ENCODE results near the gene NINJ2.

Gene NINJ2

GRCh38 chr12:627285-627684 lies 36.0 kb downstream of the NINJ2 start:
- intact Hi-C loops (cut with DNase I), result no loop called here
- DNase-seq, result no peak

DNA sequence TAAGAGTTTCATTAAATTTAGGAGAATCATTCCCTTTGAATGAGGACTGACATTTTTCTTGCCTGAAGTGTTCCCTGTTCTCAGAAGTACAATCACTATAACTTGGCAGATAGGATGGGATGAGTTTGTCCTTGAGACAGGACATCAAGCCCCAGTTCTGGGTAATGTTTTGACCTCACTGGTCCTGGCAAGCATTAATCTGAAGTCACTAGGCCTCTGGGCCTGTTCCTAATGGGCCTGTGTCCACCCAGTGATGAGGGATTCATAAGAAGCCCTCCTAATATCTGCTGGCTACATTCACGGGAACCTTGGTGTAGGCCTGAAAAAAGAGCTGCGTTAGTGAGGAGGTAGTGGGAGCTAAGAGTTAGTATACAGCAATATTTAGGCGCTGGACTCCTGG lies 37.2 kb downstream of the NINJ2 start:
- intact Hi-C loops (cut with DNase I), result no loop called here
- no peak for DNase-seq

GRCh38 chr12:623865-624372 lies 39.3 kb downstream of the NINJ2 start:
- no peak for DNase-seq
- intact Hi-C loops (cut with DNase I), result no loop called here

DNA sequence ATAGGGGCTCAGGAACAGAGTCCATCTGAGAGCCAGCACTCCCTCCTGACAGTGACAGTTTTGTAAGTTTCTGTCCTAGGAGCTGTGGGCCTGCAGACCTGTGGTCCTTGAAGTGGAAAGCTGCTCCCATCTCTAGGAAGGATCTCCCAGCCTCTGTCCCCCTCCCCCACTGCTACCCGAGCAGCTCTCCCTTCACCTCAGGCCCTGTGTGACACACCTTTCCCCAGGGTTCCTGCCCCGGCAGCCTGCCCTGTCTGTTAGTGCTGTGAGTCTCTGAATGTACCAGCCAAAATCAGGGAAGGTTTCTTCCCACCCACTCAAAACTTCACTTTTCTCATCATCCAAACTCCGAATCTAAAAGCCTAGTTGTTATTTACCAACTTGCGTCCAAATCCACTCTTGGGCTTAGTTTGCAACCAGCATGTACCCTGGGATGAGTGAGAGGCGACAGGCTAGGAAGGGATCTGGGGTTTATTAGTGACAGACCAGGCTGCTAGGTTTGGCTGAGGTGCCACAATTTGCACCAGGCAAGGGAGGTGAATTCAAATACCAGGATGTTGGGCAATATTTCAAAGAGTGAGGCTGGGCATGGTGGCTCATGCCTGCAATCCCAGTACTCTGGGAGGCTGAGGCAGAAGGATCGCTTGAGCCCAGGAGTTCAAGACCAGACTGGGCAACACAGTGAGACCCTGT lies 39.9 kb downstream of the NINJ2 start:
- intact Hi-C loops (cut with DNase I), result no loop called here
- DNase-seq, result no peak

GRCh38 chr12:622416-622815 lies 40.8 kb downstream of the NINJ2 start:
- DNase-seq, result no peak
- intact Hi-C loops (cut with DNase I), result no loop called here

DNA sequence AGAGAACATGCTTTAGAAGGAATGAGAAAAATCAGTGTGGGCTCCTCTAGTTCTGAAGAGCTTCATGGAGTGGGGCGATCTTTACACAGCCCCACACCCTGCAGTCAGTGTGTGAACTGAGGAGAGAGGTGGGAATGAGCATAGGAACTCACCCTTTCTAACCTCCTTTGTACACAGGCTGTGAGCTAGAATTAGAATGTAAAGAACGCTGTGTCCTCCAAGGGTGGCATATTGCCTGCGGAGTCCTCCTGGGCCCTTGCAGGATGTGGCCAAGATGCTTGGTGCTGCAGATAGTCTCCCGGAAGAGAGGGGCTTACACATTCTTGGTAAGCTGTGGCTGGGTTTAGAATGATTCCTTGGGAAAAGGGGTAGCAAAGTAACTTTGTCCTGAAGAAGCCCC lies 43.9 kb downstream of the NINJ2 start:
- no peak for DNase-seq
- intact Hi-C loops (cut with DNase I), result no loop called here

- no peak for DNase-seq
- intact Hi-C loops (cut with DNase I), result no loop called here
Observed at GRCh38 chr12:618605-619004, 44.6 kb downstream of the NINJ2 start.

DNA sequence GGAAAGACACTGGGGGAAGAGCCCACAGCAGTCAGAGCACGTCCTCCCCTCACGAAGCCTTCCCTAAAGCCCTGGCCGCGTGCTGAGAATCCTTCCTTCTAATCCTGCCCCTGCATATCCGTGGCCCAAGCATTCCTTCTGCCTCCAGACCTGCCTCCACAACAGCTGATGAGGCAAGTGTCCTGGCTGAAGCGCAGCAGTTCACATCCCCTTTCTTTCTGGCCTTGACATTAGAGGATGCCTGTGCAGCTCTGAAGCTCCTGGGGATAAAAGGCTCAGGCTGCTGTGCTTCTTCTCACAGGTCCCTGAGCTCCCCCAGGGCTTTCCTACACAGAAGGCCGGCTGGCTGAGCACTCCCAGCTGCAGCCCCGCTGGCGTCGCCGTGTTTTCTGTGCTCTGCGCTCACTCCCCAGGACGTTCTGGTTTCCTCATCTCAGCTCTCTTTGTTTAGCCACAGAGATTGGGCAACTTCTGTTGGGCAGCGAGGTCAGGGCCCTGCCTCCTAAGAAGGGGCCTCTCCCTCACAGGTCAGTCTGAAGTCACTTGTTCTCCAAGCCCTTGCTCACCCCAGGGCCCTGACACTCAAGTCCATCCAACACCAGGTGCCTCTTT lies 45.8 kb downstream of the NINJ2 start:
- intact Hi-C loops (cut with DNase I), result no loop called here
- DNase-seq, result peak in 25 of 42 donors; percentile 4 to 68 (median 32)

DNA sequence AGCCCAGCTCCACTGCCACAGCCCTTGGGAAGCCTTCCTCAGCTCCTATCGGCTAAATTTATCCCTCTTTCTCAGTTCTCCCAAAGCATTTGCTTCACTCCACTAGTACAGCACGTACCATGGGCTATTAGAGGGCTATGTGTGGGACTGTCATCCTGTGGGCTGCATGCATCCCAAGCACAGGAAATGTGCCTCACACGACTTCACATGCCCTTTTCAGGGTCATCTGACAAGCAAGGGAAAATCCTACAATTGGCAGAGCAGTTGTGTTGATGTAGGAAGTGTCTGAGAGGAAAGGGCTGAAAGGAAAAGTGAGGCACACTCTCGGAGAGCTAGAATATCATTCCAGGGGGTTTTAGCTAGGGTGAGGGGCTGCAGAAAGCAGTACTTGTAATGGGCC lies 47.6 kb downstream of the NINJ2 start:
- intact Hi-C loops (cut with DNase I), result no loop called here
- no peak for DNase-seq

GRCh38 chr12:614411-614970 lies 48.8 kb downstream of the NINJ2 start:
- peak; percentile 32 to 86 (median 62) for DNase-seq
- intact Hi-C loops (cut with DNase I), result no loop called here

DNA sequence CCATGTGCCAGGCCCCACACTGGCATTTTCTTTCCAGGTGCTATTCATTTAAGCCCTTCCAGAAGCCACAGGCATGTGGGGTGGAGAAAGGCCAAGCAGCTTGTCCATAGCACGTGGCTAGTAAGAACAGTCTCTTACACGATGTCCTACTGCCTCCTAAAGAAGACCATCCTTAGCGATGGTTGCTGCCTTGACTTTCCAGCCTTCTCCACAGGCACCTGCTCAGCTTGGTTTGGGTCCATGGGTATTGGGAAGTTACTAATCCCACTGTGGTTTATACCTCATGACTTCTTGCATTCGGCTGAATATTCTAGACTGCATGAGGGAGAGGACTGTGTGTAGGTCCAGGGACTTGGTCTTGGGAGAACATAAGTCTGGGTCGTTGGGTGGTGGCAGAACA lies 49.2 kb downstream of the NINJ2 start:
- no peak for DNase-seq
- intact Hi-C loops (cut with DNase I), result no loop called here

GRCh38 chr12:612886-613285 lies 50.4 kb downstream of the NINJ2 start:
- peak in 1 of 42 donors; percentile 3 for DNase-seq
- intact Hi-C loops (cut with DNase I), result no loop called here

- intact Hi-C loops (cut with DNase I), result no loop called here
- DNase-seq, result no peak
Observed at GRCh38 chr12:612293-612692, 51.0 kb downstream of the NINJ2 start.

DNA sequence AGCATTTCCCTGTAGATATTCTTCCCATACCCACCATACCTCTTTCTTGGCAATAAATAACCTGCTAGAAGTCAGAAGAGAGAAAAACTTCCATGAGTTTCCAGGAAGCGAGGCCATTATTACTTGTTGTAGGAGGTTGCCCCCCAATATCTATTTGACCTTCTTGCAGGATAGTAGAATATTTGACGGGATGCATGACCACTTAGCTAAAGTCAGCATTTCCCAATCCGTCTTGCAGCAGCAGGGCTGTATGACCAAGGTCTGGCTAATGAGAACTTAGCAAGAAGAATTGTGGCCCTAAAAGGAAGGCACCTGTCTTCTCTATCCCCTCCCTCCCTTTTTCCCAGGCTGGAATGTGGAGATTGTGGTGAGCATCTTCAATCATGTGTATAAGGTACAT lies 51.5 kb downstream of the NINJ2 start:
- intact Hi-C loops (cut with DNase I), result no loop called here
- no peak for DNase-seq

DNA sequence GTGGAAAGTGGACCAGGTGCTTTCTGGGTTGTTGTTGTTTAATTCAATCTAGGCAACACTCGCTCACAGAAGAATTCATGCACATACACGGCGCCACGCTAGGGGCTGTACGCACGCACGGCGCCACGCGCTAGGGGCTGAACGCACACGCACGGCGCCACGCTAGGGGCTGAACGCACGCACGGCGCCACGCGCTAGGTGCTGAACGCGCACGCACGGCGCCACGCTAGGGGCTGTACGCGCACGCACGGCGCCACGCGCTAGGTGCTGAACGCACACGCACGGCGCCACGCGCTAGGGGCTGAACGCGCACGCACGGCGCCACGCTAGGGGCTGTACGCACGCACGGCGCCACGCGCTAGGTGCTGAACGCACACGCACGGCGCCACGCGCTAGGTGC lies 54.3 kb downstream of the NINJ2 start:
- intact Hi-C loops (cut with DNase I), result no loop called here
- no peak for DNase-seq

DNA sequence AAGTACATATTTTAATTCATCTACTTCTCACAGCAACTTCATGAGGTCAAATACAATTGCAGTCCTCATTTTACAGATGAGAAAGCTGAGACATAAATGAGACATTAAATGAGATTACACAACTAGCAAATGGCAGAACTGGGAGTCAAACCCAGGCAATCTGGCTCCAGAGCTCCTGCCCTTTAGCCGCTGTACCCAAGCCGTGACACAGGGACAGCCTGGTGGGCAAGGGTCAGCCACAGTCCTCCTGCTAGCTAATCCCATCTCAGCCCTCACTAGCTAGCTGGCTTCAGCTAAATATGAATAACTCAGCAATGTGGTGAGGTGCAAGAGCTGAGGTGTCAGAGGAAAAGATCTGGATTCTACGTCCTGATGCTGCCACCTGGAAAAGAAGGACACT lies 54.8 kb downstream of the NINJ2 start:
- DNase-seq, result peak in 1 of 42 donors; percentile 4
- intact Hi-C loops (cut with DNase I), result no loop called here

GRCh38 chr12:607541-608001 lies 55.7 kb downstream of the NINJ2 start:
- intact Hi-C loops (cut with DNase I), result no loop called here
- peak in 22 of 42 donors; percentile 22 to 75 (median 38) for DNase-seq

- no peak for DNase-seq
- intact Hi-C loops (cut with DNase I), result no loop called here
Observed at GRCh38 chr12:604956-605355, 58.3 kb downstream of the NINJ2 start.

DNA sequence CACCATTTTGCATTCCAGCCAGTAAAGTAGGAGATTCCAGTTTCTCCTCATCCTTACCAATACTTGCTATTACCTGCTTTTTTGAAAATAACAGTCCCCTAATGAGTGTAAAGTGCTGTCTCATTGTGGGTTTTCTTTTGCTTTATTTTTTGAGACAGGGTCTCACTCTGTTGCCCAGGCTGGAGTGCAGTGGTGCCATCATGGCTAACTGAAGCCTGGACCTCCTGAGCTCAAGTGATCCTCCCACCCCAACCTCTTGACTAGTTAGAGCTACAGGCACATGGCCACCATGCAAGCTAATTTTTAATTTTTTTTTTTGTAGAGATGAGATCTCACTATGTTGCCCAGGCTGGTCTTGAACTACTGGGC lies 60.6 kb downstream of the NINJ2 start:
- intact Hi-C loops (cut with DNase I), result no loop called here
- DNase-seq, result no peak

DNA sequence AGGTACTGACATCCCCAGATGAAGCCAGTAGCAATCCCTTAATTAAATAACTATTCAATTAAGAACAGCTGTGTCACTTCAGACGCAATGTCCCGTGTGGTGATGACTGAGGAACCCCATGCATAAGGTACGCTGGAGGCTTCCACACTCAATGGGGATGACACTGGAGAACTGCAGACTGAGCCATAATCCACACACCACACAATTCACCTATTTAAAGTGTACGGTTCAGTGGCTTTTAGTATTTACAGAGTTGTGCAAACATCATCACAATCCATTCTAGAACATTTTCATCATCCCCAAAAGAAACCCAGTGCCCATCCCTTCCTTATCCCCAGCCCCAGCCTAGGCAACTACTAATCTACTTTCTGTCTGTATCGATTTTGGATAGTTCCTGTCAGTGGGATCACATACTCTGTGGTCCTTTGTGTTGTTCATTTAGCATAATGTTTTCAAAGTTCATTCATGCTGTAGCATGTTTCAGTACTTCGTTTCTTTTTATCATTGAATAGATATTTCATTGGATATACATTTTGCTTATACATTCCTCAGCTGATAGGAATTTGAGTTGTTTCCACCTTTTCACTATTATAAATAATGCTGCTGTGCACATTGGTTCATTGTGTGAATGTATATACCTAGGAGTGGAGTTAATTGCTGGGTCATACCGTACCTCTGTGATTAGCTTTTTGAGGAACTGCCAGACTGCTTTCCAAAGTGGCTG lies 61.1 kb downstream of the NINJ2 start:
- DNase-seq, result no peak
- intact Hi-C loops (cut with DNase I), result no loop called here

All from head of caudate nucleus (tissue), 42 donors.